GM19328 (cell line): ENCODE measurements around the gene LINC00305.

Source experiments
- ATAC-seq: cut with Tn5 transposase; IDR thresholded peaks from one replicate; pipeline ENCODE4 v1.9.1; 2021; ENCODE audit warnings: mild to moderate bottlenecking, moderate library complexity; ENCODE audit not compliant: unreplicated experiment

The LINC00305 gene

DNA sequence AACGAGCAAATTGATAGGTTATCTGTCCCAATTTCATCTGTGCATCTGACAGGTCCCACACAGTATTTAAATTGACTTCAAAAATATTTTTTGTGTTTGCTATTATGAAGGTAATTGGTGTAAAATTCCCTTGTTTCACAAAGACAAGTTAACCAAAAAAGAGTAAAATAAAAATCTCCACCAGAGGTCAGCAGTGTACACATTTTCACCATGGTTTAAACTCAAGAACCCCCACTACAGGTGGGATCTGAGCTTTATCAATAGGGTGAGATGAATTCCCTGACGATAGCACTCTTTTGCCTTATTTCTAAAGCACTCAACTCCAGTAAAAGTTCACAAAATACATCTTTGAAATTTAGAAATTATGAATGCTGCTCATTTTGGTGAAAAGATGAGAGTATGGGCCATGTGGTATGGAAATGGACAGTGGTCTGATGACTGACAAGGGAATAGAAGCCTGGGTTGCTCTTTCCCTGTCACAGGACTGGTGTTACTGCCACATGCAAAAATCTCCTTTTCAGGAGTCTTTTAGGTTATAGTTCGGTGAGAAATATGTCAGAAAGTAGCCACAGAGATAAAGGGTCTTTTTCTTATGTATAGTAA lies 111.0 kb downstream of the LINC00305 start:
- peak; percentile 59 for ATAC-seq

DNA sequence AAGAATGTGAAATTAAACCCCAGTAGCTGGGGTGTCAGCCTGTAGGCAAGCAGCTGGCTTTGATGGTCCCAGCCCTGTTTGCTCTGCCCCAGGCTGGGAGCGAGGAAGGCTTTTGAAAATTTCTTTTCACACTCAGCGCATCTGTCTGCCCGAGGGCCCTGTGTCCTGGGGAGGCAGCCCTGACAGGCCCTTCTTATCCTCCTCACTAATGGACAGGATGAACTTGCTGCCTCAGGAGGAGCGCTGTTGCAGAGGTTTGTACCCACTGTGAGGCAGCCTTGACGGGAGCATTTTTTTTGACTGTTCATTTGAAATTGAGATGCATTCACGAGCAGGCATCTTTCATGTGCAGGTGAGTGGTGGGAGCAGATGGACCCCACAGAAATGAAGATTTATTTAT lies 116.6 kb downstream of the LINC00305 start:
- ATAC-seq = no peak

DNA sequence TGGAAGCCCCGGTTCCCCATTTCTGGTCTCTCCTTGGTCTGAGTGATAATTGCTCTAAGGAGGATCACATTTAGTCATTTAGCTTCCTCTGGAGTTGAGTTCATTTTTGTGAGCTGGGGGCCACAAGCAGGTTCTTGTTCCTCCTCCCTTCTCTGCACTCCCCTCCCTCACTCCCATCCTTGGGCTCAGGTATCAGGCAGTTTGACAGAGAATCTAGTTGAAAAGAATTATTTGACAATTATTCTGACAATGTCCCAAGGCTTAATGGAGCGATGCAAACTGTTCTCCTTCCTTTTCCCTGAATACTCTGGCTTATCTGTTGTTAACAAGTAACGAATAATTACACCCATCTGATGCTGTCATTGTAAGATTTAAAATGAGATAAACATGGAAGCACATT lies 117.5 kb downstream of the LINC00305 start:
- no peak for ATAC-seq
